GM06990 (cell line): ENCODE data around the gene THSD7B.
"Not testable (repeated sequence)": the region's sequence is repeated elsewhere in the genome, so short reads cannot be mapped to it uniquely, and the experiment has no call there.

Experiments used
- DNase-seq: peaks from one replicate; pipeline ENCODE4 v3.0.0-alpha.2; 2011; ENCODE audit not compliant: insufficient read length; ENCODE audit errors: extremely low read depth
- H3K27me3 ChIP-seq: replicated peaks from 2 replicates; pipeline ENCODE4 v1.6.0; 2011; ENCODE audit warnings: low read length; ENCODE audit not compliant: control insufficient read depth, insufficient read depth
- H3K36me3 ChIP-seq: 2 replicates; pipeline ENCODE4 v1.5.1; 2011; ENCODE audit warnings: low read length; ENCODE audit not compliant: control insufficient read depth, insufficient read depth
- H3K4me3 ChIP-seq: replicated peaks from 2 replicates; pipeline ENCODE4 v1.5.1; 2011; ENCODE audit warnings: low read depth, mild to moderate bottlenecking, control low read depth, low read length
- CTCF ChIP-seq: IDR thresholded peaks from 2 replicates; pipeline ENCODE4 v1.5.1; 2011; ENCODE audit warnings: low read length, control low read depth, mild to moderate bottlenecking, inconsistent platforms; ENCODE audit not compliant: insufficient read depth, poor library complexity, severe bottlenecking

Gene THSD7B

DNA sequence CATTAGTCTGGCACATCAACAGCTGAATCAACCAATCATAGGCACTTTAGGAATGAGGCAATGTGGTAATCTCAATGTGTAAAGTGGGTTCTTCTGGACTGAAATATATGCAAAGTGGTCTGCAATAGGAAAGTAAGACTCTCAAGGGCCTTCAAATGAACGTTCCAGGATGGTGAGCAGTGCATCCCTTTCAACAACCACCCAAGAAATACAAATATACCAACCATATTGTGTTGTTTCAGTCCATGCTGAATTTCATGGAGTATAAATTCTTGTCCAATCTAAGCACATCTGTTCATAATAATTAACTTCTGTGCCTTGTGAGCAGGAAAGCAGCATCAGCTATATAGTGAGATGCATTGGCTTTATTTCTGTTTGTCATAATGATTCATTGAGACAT is 556.2 kb downstream of the THSD7B start:
- DNase-seq, result no peak
- Histone ChIP-seq H3K36me3 (no peaks in the 10 kb centered on the region), H3K27me3 (no peaks in the 10 kb centered on the region), H3K4me3 (no peak overlapping the region)
- TF ChIP-seq CTCF, result no peak

DNA sequence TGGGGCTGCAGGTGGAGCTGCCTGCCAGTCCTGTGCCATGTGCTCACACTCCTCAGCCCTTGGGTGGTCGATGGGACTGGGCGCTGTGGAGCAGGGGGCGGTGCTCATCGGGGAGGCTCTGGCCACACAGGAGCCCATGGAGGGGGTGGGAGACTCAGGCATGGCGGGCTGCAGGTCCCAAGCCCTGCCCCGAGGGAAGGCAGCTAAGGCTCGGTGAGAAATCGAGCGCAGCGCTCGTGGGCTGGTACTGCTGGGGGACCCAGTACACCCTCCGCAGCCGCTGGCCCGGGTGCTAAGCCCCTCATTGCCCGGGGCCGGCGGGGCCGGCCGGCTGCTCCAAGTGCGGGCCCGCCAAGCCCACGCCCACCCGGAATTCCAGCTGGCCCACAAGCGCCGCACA is 566.2 kb downstream of the THSD7B start:
- not testable (repeated sequence) for DNase-seq, H3K4me3 ChIP-seq, H3K36me3 ChIP-seq, H3K27me3 ChIP-seq

- TF ChIP-seq CTCF, result no peak
- peak; percentile 1 for DNase-seq
These were observed 568.2 kb downstream of the THSD7B start for GRCh38 chr2:137333386-137334165.

DNA sequence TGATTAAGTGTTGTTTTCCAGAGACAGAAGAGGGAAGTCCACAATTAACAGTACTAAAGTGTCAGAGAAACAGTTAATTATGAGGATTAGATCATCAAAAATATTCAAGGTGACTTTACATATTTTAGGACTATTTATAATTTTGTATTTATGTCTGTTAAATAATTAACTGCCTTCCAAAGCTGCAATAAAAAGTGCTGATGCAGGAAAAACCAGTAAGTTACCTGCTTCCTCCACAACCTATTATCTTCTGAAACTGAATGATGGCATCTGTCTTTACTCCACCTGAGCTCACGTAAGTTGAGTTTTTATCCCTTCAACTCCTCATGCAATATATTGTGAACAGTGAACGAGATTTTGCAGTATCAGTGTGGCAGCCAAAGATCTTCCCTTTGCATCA is 570.7 kb downstream of the THSD7B start:
- no peak for DNase-seq
- Histone ChIP-seq H3K36me3 (no peaks in the 10 kb centered on the region), H3K27me3 (no peaks in the 10 kb centered on the region), H3K4me3 (no peak overlapping the region)
- TF ChIP-seq CTCF, result no peak

More at GRCh38 chr2:137333386-137334165, 568.2 kb downstream of the THSD7B start:
- Histone ChIP-seq H3K4me3 (no peak overlapping the region), H3K36me3 (no peaks in the 10 kb centered on the region), H3K27me3 (no peaks in the 10 kb centered on the region)

DNA sequence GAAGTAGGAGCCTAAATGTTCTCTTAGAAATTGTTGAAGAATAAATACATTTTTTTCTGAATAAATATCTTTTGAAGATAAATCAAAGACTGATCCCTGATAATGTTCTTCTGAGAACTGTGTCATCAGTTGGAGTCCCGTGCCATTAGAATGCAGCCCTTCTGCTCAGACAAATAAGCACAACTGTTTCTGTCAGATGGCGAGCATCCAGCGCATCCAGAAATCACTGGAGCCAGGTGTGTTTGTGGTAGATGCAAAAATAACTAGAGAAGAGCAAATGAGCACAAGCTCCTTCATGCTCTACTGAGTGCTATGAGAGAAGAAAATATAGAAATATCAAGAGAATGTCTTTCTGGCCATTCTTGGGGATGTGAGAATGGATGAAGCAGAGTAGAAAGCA is 573.7 kb downstream of the THSD7B start:
- H3K4me3 ChIP-seq, result no peak overlapping the region
- DNase-seq, result no peak
- no peaks in the 10 kb centered on the region for H3K27me3 ChIP-seq
- no peak for TF ChIP-seq CTCF
- H3K36me3 ChIP-seq, result no peaks in the 10 kb centered on the region

- no peak for DNase-seq
These were observed 580.6 kb downstream of the THSD7B start for GRCh38 chr2:137345994-137346393.

More at GRCh38 chr2:137345994-137346393, 580.6 kb downstream of the THSD7B start:
- H3K36me3 ChIP-seq, result no peaks in the 10 kb centered on the region
- TF ChIP-seq CTCF, result no peak
- no peaks in the 10 kb centered on the region for H3K27me3 ChIP-seq
- H3K4me3 ChIP-seq, result no peak overlapping the region
